Panc1 (cell line): ENCODE results near the gene MCCC1. TPM values are rescaled to one million over a fixed set of nuclear protein-coding genes. Genes with fewer than 3 reads are reported as not detected.
"Not testable (repeated sequence)": the region's sequence is repeated elsewhere in the genome, so short reads cannot be mapped to it uniquely, and the experiment has no call there.

ENCODE experiments used
- ATAC-seq: fragments of 200-7000 bp; cut with Tn5 transposase; 2 replicates; pipeline ENCODE4 v1.9.1; 2020; ENCODE audit warnings: mild to moderate bottlenecking, moderate library complexity
- BruUV-seq: library from RNA; stranded (reverse); fragments of 400-500 nt; replicated peaks from 2 replicates; lab custom pipeline; 2021; lab: Mats Ljungman, UMichigan
- CTCF ChIA-PET: fragments of 300-600 bp; sonication (Branson Sonifier 250); formaldehyde crosslinking; loops from one replicate; lab custom pipeline; 2022; ENCODE audit warnings: antibody characterized with exemption; lab: Charles Lee
- POLR2A ChIA-PET: fragments of 300-600 bp; sonication (Branson Sonifier 250); formaldehyde crosslinking; loops from one replicate; lab custom pipeline; 2022; ENCODE audit warnings: antibody characterized with exemption; lab: Charles Lee
- DNase-seq: peaks from one replicate; pipeline ENCODE4 v3.0.0-alpha.2; 2010; ENCODE audit warnings: low read depth, low spot score
- H3K27ac ChIP-seq: 2 replicates; pipeline ENCODE4 v1.5.1; 2011; ENCODE audit warnings: mild to moderate bottlenecking, low read length, inconsistent platforms
- H3K27me3 ChIP-seq: fragments of 200-500 bp; sonication (Bioruptor generic); 2 replicates; pipeline ENCODE4 v1.6.0; 2014; ENCODE audit warnings: low read length, inconsistent platforms; ENCODE audit not compliant: control insufficient read depth, insufficient read depth
- H3K36me3 ChIP-seq: fragments of 200-500 bp; sonication (Bioruptor generic); 2 replicates; pipeline ENCODE4 v1.5.1; 2014; ENCODE audit warnings: inconsistent platforms, mild to moderate bottlenecking, low read length, moderate library complexity; ENCODE audit not compliant: control insufficient read depth, insufficient read depth
- H3K4me1 ChIP-seq: 2 replicates; pipeline ENCODE4 v1.5.1; 2011; ENCODE audit warnings: inconsistent platforms, mild to moderate bottlenecking, low read length, moderate library complexity; ENCODE audit not compliant: control insufficient read depth, insufficient read depth
- H3K4me3 ChIP-seq, 2 experiments: 2 replicates each; pipeline ENCODE4 v1.5.1; 2011 to 2012; ENCODE audit warnings: low read depth in 2 of 2, low read length in 2 of 2, mild to moderate bottlenecking in 2 of 2, inconsistent platforms in 1 of 2, moderate library complexity in 1 of 2
- H3K9me3 ChIP-seq: fragments of 200-500 bp; sonication (Bioruptor generic); 2 replicates; pipeline ENCODE4 v1.5.1; 2014; ENCODE audit warnings: low read depth, mild to moderate bottlenecking, inconsistent platforms, low read length, moderate library complexity; ENCODE audit not compliant: control insufficient read depth, insufficient read depth
- POLR2AphosphoS5 ChIP-seq: IDR thresholded peaks from 2 replicates; pipeline ENCODE4 v1.6.1; 2012; ENCODE audit warnings: mild to moderate bottlenecking, low read depth, low read length, moderate library complexity
- SIN3A ChIP-seq: IDR thresholded peaks from 2 replicates; pipeline ENCODE4 v1.6.1; 2012; ENCODE audit warnings: low read depth, mild to moderate bottlenecking, low read length, moderate library complexity, borderline replicate concordance; ENCODE audit not compliant: insufficient read depth
- TCF7L2 ChIP-seq: IDR thresholded peaks from 2 replicates; pipeline ENCODE4 v1.6.1; 2011; ENCODE audit warnings: mild to moderate bottlenecking, low read depth, low read length, inconsistent platforms
- in situ Hi-C: cut with HindIII; loops from 2 replicates; pipeline ENCODE4 v1.10.0; 2016; ENCODE audit warnings: low sequenced_read_pairs, low pct_unique_long_range_greater_than_20kb
- intact Hi-C: fragments of 100-400 bp; cut with micrococcal nuclease; formaldehyde crosslinking; loops from one replicate; pipeline ENCODE4 v1.10.0; 2022; ENCODE audit not compliant: unreplicated experiment
- total RNA-seq: library from RNA; stranded (reverse); gene quantifications from one replicate; pipeline ENCODE4 v1.2.1, GENCODE V29; 2021; ENCODE audit not compliant: unreplicated experiment
- TF ChIP-seq, protein P1 (sequence below), 2 experiments: IDR thresholded peaks; 2 replicates each; pipeline ENCODE4 v1.6.1; 2011 to 2012; ENCODE audit warnings: low read depth in 2 of 2, control low read depth in 1 of 2, low read length in 1 of 2, mild to moderate bottlenecking in 1 of 2, moderate library complexity in 1 of 2; ENCODE audit not compliant: insufficient read depth in 1 of 2
- TF ChIP-seq, protein P2 (sequence below): fragments of 450-650 bp; IDR thresholded peaks from 2 replicates; pipeline ENCODE4 v1.5.1; 2017; ENCODE audit warnings: mild to moderate bottlenecking

Gene MCCC1
- total RNA-seq, 1 experiment from 2014 or later, result 24.2 TPM

DNA sequence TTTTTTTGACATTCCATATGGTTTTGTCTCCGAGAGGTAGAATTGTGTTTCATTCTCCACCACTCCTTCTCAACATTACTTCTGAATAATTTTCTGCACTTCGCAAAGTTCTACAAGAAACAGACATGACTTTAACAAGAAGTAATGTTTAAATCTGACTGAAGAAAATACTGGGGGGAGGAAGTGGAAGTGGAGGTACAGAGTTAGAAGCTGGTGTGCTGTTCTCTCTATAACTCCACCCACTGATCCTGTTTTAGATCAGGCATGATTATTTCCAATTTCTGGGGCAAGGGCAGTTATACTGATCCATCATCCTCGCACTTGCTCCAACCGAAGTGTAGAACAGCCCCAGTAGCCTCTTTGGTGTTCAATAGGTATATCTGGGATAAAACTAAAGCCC lies 9.2 kb upstream of the MCCC1 start:
- H3K27ac ChIP-seq, result no peak overlapping the region
- BruUV-seq, result no TSS peak
- ChIA-PET CTCF (no interaction called here), POLR2A (no interaction called here)
- no peaks in the 10 kb centered on the region for H3K36me3 ChIP-seq
- no peak for ATAC-seq
- intact Hi-C loops (no loop called here), in situ Hi-C loops (no loop called here)
- no peak overlapping the region for H3K4me3 ChIP-seq
- no peak for TF ChIP-seq TCF7L2
- no peak for TF ChIP-seq SIN3A
- no peak for TF ChIP-seq POLR2AphosphoS5
- TF ChIP-seq, protein P1, sequence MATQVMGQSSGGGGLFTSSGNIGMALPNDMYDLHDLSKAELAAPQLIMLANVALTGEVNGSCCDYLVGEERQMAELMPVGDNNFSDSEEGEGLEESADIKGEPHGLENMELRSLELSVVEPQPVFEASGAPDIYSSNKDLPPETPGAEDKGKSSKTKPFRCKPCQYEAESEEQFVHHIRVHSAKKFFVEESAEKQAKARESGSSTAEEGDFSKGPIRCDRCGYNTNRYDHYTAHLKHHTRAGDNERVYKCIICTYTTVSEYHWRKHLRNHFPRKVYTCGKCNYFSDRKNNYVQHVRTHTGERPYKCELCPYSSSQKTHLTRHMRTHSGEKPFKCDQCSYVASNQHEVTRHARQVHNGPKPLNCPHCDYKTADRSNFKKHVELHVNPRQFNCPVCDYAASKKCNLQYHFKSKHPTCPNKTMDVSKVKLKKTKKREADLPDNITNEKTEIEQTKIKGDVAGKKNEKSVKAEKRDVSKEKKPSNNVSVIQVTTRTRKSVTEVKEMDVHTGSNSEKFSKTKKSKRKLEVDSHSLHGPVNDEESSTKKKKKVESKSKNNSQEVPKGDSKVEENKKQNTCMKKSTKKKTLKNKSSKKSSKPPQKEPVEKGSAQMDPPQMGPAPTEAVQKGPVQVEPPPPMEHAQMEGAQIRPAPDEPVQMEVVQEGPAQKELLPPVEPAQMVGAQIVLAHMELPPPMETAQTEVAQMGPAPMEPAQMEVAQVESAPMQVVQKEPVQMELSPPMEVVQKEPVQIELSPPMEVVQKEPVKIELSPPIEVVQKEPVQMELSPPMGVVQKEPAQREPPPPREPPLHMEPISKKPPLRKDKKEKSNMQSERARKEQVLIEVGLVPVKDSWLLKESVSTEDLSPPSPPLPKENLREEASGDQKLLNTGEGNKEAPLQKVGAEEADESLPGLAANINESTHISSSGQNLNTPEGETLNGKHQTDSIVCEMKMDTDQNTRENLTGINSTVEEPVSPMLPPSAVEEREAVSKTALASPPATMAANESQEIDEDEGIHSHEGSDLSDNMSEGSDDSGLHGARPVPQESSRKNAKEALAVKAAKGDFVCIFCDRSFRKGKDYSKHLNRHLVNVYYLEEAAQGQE (IDR thresholded peaks at IDR 0.05; ENCODE audit: insufficient read depth in 1 of 2, low read depth in 2 of 2, low read length in 1 of 2), result no peak
- TF ChIP-seq, protein P2, sequence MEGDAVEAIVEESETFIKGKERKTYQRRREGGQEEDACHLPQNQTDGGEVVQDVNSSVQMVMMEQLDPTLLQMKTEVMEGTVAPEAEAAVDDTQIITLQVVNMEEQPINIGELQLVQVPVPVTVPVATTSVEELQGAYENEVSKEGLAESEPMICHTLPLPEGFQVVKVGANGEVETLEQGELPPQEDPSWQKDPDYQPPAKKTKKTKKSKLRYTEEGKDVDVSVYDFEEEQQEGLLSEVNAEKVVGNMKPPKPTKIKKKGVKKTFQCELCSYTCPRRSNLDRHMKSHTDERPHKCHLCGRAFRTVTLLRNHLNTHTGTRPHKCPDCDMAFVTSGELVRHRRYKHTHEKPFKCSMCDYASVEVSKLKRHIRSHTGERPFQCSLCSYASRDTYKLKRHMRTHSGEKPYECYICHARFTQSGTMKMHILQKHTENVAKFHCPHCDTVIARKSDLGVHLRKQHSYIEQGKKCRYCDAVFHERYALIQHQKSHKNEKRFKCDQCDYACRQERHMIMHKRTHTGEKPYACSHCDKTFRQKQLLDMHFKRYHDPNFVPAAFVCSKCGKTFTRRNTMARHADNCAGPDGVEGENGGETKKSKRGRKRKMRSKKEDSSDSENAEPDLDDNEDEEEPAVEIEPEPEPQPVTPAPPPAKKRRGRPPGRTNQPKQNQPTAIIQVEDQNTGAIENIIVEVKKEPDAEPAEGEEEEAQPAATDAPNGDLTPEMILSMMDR, result no peak
- no peaks in the 10 kb centered on the region for H3K27me3 ChIP-seq
- no peaks in the 10 kb centered on the region for H3K4me1 ChIP-seq
- DNase-seq, result no peak
- H3K9me3 ChIP-seq, result no peaks in the 10 kb centered on the region

DNA sequence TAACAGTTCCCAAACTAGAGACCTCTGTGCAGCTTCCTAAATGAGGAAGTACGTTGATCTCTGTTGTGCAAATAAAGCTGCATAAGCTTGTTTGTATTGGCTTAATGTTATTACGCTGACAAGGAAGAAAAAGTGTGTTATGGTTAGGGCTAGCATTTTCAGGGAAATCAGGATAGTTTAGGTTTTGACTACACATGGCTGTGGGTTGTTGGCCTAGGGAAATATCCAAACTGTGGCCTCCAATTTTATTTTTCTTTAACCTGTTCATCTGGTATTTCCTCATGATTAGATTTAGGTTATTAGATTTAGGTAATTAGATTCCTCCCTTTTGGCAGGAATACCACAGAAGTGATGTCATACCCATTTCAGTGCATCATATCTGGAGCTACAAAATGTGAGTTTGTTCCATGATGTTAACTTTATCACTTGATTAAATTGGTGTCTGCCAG lies 8.7 kb upstream of the MCCC1 start:
- DNase-seq, result no peak
- no peaks in the 10 kb centered on the region for H3K36me3 ChIP-seq
- no peak overlapping the region for H3K27ac ChIP-seq
- intact Hi-C loops, result no loop called here
- ChIA-PET CTCF (no interaction called here), POLR2A (no interaction called here)
- no peaks in the 10 kb centered on the region for H3K9me3 ChIP-seq
- no peak for ATAC-seq
- no peaks in the 10 kb centered on the region for H3K4me1 ChIP-seq
- H3K4me3 ChIP-seq, result no peak overlapping the region
- no TSS peak for BruUV-seq
- TF ChIP-seq, protein P1 (IDR thresholded peaks at IDR 0.05; ENCODE audit: insufficient read depth in 1 of 2, low read depth in 2 of 2, low read length in 1 of 2), result no peak
- TF ChIP-seq, protein P2, result no peak
- TF ChIP-seq POLR2AphosphoS5 (no peak), SIN3A (no peak), TCF7L2 (no peak)
- in situ Hi-C loops, result no loop called here
- no peaks in the 10 kb centered on the region for H3K27me3 ChIP-seq

DNA sequence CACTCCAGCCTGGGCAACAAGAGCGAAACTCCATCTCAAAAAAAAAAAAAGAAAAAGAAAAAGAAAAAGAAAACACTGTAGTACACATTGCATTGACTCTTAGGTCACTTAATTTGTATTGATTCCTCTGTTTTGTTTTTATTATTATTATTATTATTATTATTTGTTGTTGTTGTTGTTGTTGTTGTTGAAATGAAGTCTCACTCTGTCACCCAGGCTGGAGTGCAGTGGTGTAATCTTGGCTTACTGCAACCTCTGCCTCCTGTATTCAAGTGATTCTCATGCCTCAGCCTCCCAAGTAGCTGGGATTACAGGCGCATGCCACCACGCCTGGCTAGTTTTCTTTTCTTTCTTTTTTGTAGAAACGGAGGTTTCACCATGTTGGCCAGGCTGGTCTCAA lies 8.1 kb upstream of the MCCC1 start:
- H3K9me3 ChIP-seq, CTCF ChIA-PET, ATAC-seq, POLR2A ChIA-PET, H3K27me3 ChIP-seq, DNase-seq, H3K4me1 ChIP-seq, H3K4me3 ChIP-seq, H3K36me3 ChIP-seq, H3K27ac ChIP-seq, intact Hi-C loops, BruUV-seq, in situ Hi-C loops: not testable (repeated sequence)
